ENCODE results near the gene PRRG2.

PRRG2 gene

GRCh38 chr19:49533551-49534488, 47.3 kb upstream of the PRRG2 start (continued):
- no peak for TF ChIP-seq AEBP2 (tag by site-specific recombination; IDR thresholded peaks at IDR 0.05; ENCODE audit: borderline replicate concordance)
- no peak for TF ChIP-seq ZNF19 (tag by site-specific recombination; IDR thresholded peaks at IDR 0.05; ENCODE audit: low read depth)
- TF ChIP-seq ZNF398 (tag by site-specific recombination; IDR thresholded peaks at IDR 0.05), result 0 out of 2 replicates have a peak, but pooled peaks have one; percentile 15
- no peak for TF ChIP-seq ZNF791 (tag by site-specific recombination; IDR thresholded peaks at IDR 0.05)
- TF ChIP-seq SETDB1 (IDR thresholded peaks at IDR 0.05; ENCODE audit: insufficient read length, low read length), result no peak
- peak; percentile 81 for TF ChIP-seq GLIS1 (tag by site-specific recombination; IDR thresholded peaks at IDR 0.05)
- TF ChIP-seq ZNF324 (tag by site-specific recombination; IDR thresholded peaks at IDR 0.05), result no peak
- TF ChIP-seq ZBTB6 (tag by site-specific recombination; IDR thresholded peaks at IDR 0.05), result no peak
- no peak for TF ChIP-seq ZNF521 (tag by site-specific recombination; IDR thresholded peaks at IDR 0.05)
- TF ChIP-seq GLIS2 (tag by site-specific recombination; IDR thresholded peaks at IDR 0.05), result peak; percentile 80
- 0 out of 2 replicates have a peak, but pooled peaks have one; percentile 23 for TF ChIP-seq ZNF76 (tag by site-specific recombination; IDR thresholded peaks at IDR 0.05; ENCODE audit: borderline replicate concordance, low read depth)
- TF ChIP-seq ZBTB26 (tag by site-specific recombination; optimal IDR thresholded peaks at IDR 0.05), result peak; percentile 34
- TF ChIP-seq ZFHX2 (tag by site-specific recombination; conservative IDR thresholded peaks at IDR 0.05), result peak; percentile 58
- TF ChIP-seq ZNF837 (tag by site-specific recombination; IDR thresholded peaks at IDR 0.05), result no peak
- peak; percentile 59; the same call in 1 of the 2 replicates for TF ChIP-seq KLF10 (tag by site-specific recombination; IDR thresholded peaks at IDR 0.05)
- TF ChIP-seq ZXDB (tag by site-specific recombination; IDR thresholded peaks at IDR 0.05), result 0 out of 2 replicates have a peak, but pooled peaks have one; percentile 21
- peak; percentile 96 for TF ChIP-seq ZNF335 (tag by site-specific recombination; conservative IDR thresholded peaks at IDR 0.05)
- 0 out of 2 replicates have a peak, but pooled peaks have one; percentile 2 for TF ChIP-seq ZNF366 (tag by site-specific recombination; conservative IDR thresholded peaks at IDR 0.05)
- 0 out of 2 replicates have a peak, but pooled peaks have one; percentile 21 for TF ChIP-seq PBX3 (CRISPR knock-in tag; IDR thresholded peaks at IDR 0.05)
- TF ChIP-seq HOXA7 (CRISPR knock-in tag; IDR thresholded peaks at IDR 0.05; ENCODE audit: borderline replicate concordance), result 0 out of 2 replicates have a peak, but pooled peaks have one; percentile 32
- TF ChIP-seq ZIC2 (tag by site-specific recombination; IDR thresholded peaks at IDR 0.05), result peak; percentile 74
- no peak for TF ChIP-seq ZBTB1 (tag by site-specific recombination; IDR thresholded peaks at IDR 0.05)
- TF ChIP-seq PRDM10 (tag by site-specific recombination; IDR thresholded peaks at IDR 0.05), result peak; percentile 58; the same call in 1 of the 2 replicates
- no peak for TF ChIP-seq ZBTB49 (tag by site-specific recombination; IDR thresholded peaks at IDR 0.05; ENCODE audit: low read depth)

Data from HEK293 (cell line).